SK-N-SH (cell line): ENCODE results near the gene MAP4K5. TPM values are rescaled to one million over a fixed set of nuclear protein-coding genes. Genes with fewer than 3 reads are reported as not detected.

Source experiments
- CTCF ChIA-PET: fragments of 300-600, 350-600 bp; formaldehyde crosslinking; extraction: SDS; loops from one replicate; lab custom pipeline; 2021; lab: Yijun Ruan, JAX
- POLR2A ChIA-PET: fragments of 350-600 bp; sonication (Branson Sonifier 250); formaldehyde crosslinking; extraction: SDS; loops from one replicate; lab custom pipeline; 2020; ENCODE audit warnings: antibody characterized with exemption, inconsistent platforms; lab: Yijun Ruan, JAX
- DNase-seq: peaks from one replicate; pipeline ENCODE4 v3.0.0; 2012
- H2AFZ ChIP-seq: fragments of 200-600 bp; sonication (generic); 2 replicates; pipeline ENCODE4 v1.8.1; 2016; ENCODE audit warnings: antibody characterized with exemption, mild to moderate bottlenecking, low read depth
- H3F3A ChIP-seq: fragments of 200-600 bp; sonication (generic); replicated peaks from 2 replicates; pipeline ENCODE3; 2016; ENCODE audit warnings: antibody characterized with exemption, mild to moderate bottlenecking; ENCODE audit not compliant: insufficient read depth
- H3K27ac ChIP-seq, 2 experiments: fragments of 200-500 bp in 1 of 2; fragments of 200-600 bp in 1 of 2; sonication (Bioruptor generic) in 1 of 2; sonication (generic), shearing (Covaris generic) in 1 of 2; 2 replicates each; pipeline versions ENCODE4 v1.5.1 to v1.6.1; 2014 to 2016; ENCODE audit warnings: low read depth in 2 of 2, inconsistent platforms in 1 of 2, low read length in 1 of 2, mild to moderate bottlenecking in 1 of 2, mixed read lengths in 1 of 2
- H3K27me3 ChIP-seq: fragments of 200-600 bp; sonication (generic), shearing (Covaris generic); 2 replicates; pipeline ENCODE4 v1.6.1; 2016; ENCODE audit warnings: mixed run types; ENCODE audit not compliant: insufficient read depth
- H3K36me3 ChIP-seq, 2 experiments: fragments of 200-500 bp in 1 of 2; fragments of 200-600 bp in 1 of 2; sonication (Bioruptor generic) in 1 of 2; sonication (generic) in 1 of 2; replicated peaks in 1 of 2; 2 replicates each; pipeline versions ENCODE3 to v1.5.1; 2014 to 2016; ENCODE audit warnings: low read length in 1 of 2, mild to moderate bottlenecking in 1 of 2; ENCODE audit not compliant: insufficient read depth in 2 of 2, control insufficient read depth in 1 of 2
- H3K4me1 ChIP-seq, 2 experiments: fragments of 200-500 bp in 1 of 2; fragments of 200-600 bp in 1 of 2; sonication (Bioruptor generic) in 1 of 2; sonication (generic), shearing (Covaris generic) in 1 of 2; 2 replicates each; pipeline versions ENCODE4 v1.5.1 to v1.6.1; 2014 to 2016; ENCODE audit warnings: low read depth in 1 of 2, low read length in 1 of 2, mixed run types in 1 of 2; ENCODE audit not compliant: insufficient read depth in 2 of 2, control insufficient read depth in 1 of 2
- H3K4me2 ChIP-seq: fragments of 200-600 bp; sonication (generic), shearing (Covaris generic); 2 replicates; pipeline ENCODE4 v1.6.1; 2017; ENCODE audit warnings: mixed run types
- H3K4me3 ChIP-seq, 2 experiments: fragments of 200-500 bp in 1 of 2; fragments of 200-600 bp in 1 of 2; sonication (Bioruptor generic) in 1 of 2; sonication (generic), shearing (Covaris generic) in 1 of 2; 2 replicates each; pipeline versions ENCODE4 v1.5.1 to v1.8.1; 2014 to 2016; ENCODE audit warnings: low read depth in 2 of 2, inconsistent platforms in 1 of 2, low read length in 1 of 2, mild to moderate bottlenecking in 1 of 2, mixed read lengths in 1 of 2, moderate library complexity in 1 of 2
- H3K79me2 ChIP-seq: fragments of 200-600 bp; sonication (generic); 2 replicates; pipeline ENCODE4 v1.8.1; 2017; ENCODE audit warnings: mild to moderate bottlenecking; ENCODE audit not compliant: insufficient read depth
- H3K9ac ChIP-seq: fragments of 200-600 bp; sonication (generic); 2 replicates; pipeline ENCODE4 v1.6.1; 2017; ENCODE audit warnings: mixed run types
- H3K9me2 ChIP-seq: fragments of 200-600 bp; sonication (generic); 2 replicates; pipeline ENCODE4 v1.6.1; 2017; ENCODE audit warnings: mixed run types
- H3K9me3 ChIP-seq: fragments of 200-600 bp; sonication (generic); 2 replicates; pipeline ENCODE4 v1.6.1; 2017; ENCODE audit warnings: mixed run types, mild to moderate bottlenecking, moderate library complexity
- H4K20me1 ChIP-seq: fragments of 200-600 bp; sonication (generic); 2 replicates; pipeline ENCODE4 v1.6.1; 2017; ENCODE audit warnings: mild to moderate bottlenecking, mixed run types; ENCODE audit not compliant: insufficient read depth
- FOSL2 ChIP-seq: IDR thresholded peaks from 2 replicates; pipeline ENCODE4 v1.4.0; 2012; ENCODE audit warnings: low read depth, mild to moderate bottlenecking, moderate library complexity, borderline replicate concordance
- FOXJ3 ChIP-seq: sonication (generic); formaldehyde crosslinking; IDR thresholded peaks from 2 replicates; pipeline ENCODE4 v1.5.1; 2020; ENCODE audit warnings: mild to moderate bottlenecking, missing genetic modification reagents
- MXI1 ChIP-seq: IDR thresholded peaks from 2 replicates; pipeline ENCODE4 v1.6.1; 2012; ENCODE audit warnings: mild to moderate bottlenecking, low read depth, low read length, improper control_type of control experiment
- NFIC ChIP-seq: IDR thresholded peaks from 2 replicates; pipeline ENCODE4 v1.4.0; 2012; ENCODE audit warnings: borderline replicate concordance
- NRF1 ChIP-seq: IDR thresholded peaks from 2 replicates; pipeline ENCODE4 v1.6.1; 2012; ENCODE audit warnings: low read depth, mild to moderate bottlenecking, low read length
- POLR2AphosphoS5 ChIP-seq: IDR thresholded peaks from 2 replicates; pipeline ENCODE4 v1.6.1; 2012; ENCODE audit warnings: low read depth, low read length
- RAD21 ChIP-seq: IDR thresholded peaks from 2 replicates; pipeline ENCODE4 v1.6.1; 2012; ENCODE audit warnings: mild to moderate bottlenecking, low read length
- RCOR1 ChIP-seq: fragments of 150-350 bp; IDR thresholded peaks from 2 replicates; pipeline ENCODE4 v1.6.1; 2017; ENCODE audit warnings: antibody characterized with exemption, low read length
- RFX5 ChIP-seq: IDR thresholded peaks from 2 replicates; pipeline ENCODE4 v1.6.1; 2012; ENCODE audit warnings: mild to moderate bottlenecking, improper control_type of control experiment, low read length
- SIN3A ChIP-seq: IDR thresholded peaks from 2 replicates; pipeline ENCODE4 v1.6.1; 2012; ENCODE audit warnings: low read depth, mild to moderate bottlenecking, low read length, moderate library complexity, borderline replicate concordance
- SMC3 ChIP-seq: IDR thresholded peaks from 2 replicates; pipeline ENCODE4 v1.6.1; 2012; ENCODE audit warnings: low read depth, low read length, improper control_type of control experiment
- TAF1 ChIP-seq: IDR thresholded peaks from 2 replicates; pipeline ENCODE4 v1.6.1; 2012; ENCODE audit warnings: low read depth, mild to moderate bottlenecking, low read length, moderate library complexity, borderline replicate concordance
- WGBS: methylation state at CpG from one replicate; pipeline ENCODE4 v1.1.6; 2017; ENCODE audit warnings: low lambda C conversion rate; 5-methylcytosine and 5-hydroxymethylcytosine counted together
- polyA plus RNA-seq, 3 experiments: library from polyadenylated mRNA; depleted of rRNA; stranded (reverse); fragments of >200 nt; gene quantifications; 2 replicates each; pipeline ENCODE4 v1.2.3, GENCODE V29; 2012
- TF ChIP-seq, protein P1 (sequence below): fragments of 150-350 bp; IDR thresholded peaks from 2 replicates; pipeline ENCODE4 v1.6.1; 2017; ENCODE audit warnings: antibody characterized with exemption, low read length, low read depth, borderline replicate concordance
- TF ChIP-seq, protein P2 (sequence below): IDR thresholded peaks from 2 replicates; pipeline ENCODE4 v1.4.0; 2012; ENCODE audit warnings: low read depth
- TF ChIP-seq, protein P3 (sequence below): fragments of 200-600 bp; sonication (generic); IDR thresholded peaks from 2 replicates; pipeline ENCODE4 v1.6.1; 2017; ENCODE audit warnings: antibody characterized with exemption, mild to moderate bottlenecking, moderate library complexity

Gene MAP4K5
- 28.1 and 31.8 TPM in 2 replicates for polyA plus RNA-seq (2012; rRNA removed)
- 31.8 and 34.0 TPM in 2 replicates for polyA plus RNA-seq (2012; cell fraction: cytosol; rRNA removed)
- polyA plus RNA-seq (2012; cell fraction: nucleus; rRNA removed), result 54.6 and 89.8 TPM in 2 replicates

DNA sequence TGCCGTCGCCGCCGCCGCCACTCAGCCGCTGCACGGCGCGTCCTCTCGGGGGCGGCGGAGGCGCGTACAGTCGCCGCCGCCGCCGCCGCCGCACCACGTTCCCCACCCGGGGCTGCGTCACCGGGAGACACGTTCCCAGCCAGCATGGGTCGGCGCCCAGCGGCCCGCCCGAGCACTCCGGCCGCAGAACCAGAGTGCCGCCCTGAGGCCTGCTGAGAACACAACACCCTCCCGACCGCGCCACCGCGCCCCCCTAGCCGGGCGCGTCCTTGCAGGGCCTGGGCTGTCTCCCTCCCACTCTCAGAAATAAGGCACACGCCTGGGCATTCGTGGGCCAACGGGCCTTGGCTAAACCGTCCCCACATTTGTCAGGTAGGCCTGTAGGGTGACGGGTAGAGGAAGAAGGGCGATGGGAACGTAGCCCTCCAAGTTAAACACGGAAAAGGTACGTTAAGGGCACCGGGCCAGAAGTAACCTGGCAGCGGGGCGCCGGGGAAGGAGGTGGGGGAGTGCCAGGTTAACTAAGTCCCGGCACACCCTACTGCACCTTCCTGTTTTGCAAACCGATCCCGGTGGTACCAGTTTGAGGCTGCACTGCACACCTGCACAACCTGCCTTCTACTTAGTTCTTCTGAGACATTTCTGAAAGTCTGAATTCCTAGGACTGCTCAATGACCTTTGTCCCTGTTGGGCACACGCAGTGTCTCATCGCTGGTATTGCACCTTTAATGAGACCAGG, at the start of gene MAP4K5:
MAP4K5 (minus strand) TSS at position 68 of the 739 bp plus-strand sequence. CDS start 520 bp downstream, outside the sequence.
- H3K4me1 ChIP-seq, result peaks cover 15 to 24% of the 10 kb centered on the region in 2 experiments
- CTCF ChIA-PET, result interaction anchor here (0.7 to 3.0 kb wide), 38 partner anchors 10 to 680 kb away, joined by 3 to 56 read pairs (median 4); partner anchors contain the start of genes ATL1, DMAC2L, L2HGDH and NEMF

More for the DNA sequence above, at the start of gene MAP4K5:
- Histone ChIP-seq H3K79me2 (peaks cover 47% of the 10 kb centered on the region), H3K9ac (peak within 1 kb of the TSS; percentile 95), H3K9me2 (no peaks in the 10 kb centered on the region), H4K20me1 (no peaks in the 10 kb centered on the region; the same call in 1 of the 2 replicates), H2AFZ (peak within 1 kb of the TSS; percentile 90), H3F3A (peaks cover 27% of the 10 kb centered on the region), H3K27ac (peak within 1 kb of the TSS; percentile 91 to 96), H3K27me3 (no peaks in the 10 kb centered on the region), H3K4me2 (peak within 1 kb of the TSS; percentile 86), H3K4me3 (peak within 1 kb of the TSS; percentile 90), H3K36me3 (peaks cover 0 to 13% of the 10 kb centered on the region in 2 experiments), H3K9me3 (no peaks in the 10 kb centered on the region)
- 14% methylated on average over 31 of the region's 60 CpGs for WGBS
- TF ChIP-seq RFX5 (peak; percentile 57; the same call in 1 of the 2 replicates), NRF1 (no peak), FOXJ3 (CRISPR knock-in tag) (peak; percentile 33; the same call in 1 of the 2 replicates), RCOR1 (peak; percentile 61), POLR2AphosphoS5 (0 out of 2 replicates have a peak, but pooled peaks have one; percentile 21), RAD21 (peak; percentile 97), SMC3 (peak; percentile 97), FOSL2 (no peak), TAF1 (peak; percentile 65; the same call in 1 of the 2 replicates), NFIC (no peak), SIN3A (peak; percentile 88; the same call in 1 of the 2 replicates), MXI1 (peak; percentile 87)
- TF ChIP-seq, protein P1, sequence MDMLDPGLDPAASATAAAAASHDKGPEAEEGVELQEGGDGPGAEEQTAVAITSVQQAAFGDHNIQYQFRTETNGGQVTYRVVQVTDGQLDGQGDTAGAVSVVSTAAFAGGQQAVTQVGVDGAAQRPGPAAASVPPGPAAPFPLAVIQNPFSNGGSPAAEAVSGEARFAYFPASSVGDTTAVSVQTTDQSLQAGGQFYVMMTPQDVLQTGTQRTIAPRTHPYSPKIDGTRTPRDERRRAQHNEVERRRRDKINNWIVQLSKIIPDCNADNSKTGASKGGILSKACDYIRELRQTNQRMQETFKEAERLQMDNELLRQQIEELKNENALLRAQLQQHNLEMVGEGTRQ, result no peak
- TF ChIP-seq, protein P2, sequence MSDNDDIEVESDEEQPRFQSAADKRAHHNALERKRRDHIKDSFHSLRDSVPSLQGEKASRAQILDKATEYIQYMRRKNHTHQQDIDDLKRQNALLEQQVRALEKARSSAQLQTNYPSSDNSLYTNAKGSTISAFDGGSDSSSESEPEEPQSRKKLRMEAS, result peak; percentile 87; the same call in 1 of the 2 replicates
- TF ChIP-seq, protein P3, sequence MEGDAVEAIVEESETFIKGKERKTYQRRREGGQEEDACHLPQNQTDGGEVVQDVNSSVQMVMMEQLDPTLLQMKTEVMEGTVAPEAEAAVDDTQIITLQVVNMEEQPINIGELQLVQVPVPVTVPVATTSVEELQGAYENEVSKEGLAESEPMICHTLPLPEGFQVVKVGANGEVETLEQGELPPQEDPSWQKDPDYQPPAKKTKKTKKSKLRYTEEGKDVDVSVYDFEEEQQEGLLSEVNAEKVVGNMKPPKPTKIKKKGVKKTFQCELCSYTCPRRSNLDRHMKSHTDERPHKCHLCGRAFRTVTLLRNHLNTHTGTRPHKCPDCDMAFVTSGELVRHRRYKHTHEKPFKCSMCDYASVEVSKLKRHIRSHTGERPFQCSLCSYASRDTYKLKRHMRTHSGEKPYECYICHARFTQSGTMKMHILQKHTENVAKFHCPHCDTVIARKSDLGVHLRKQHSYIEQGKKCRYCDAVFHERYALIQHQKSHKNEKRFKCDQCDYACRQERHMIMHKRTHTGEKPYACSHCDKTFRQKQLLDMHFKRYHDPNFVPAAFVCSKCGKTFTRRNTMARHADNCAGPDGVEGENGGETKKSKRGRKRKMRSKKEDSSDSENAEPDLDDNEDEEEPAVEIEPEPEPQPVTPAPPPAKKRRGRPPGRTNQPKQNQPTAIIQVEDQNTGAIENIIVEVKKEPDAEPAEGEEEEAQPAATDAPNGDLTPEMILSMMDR, result peak; percentile 83
- DNase-seq, result peak; percentile 97
- POLR2A ChIA-PET, result interaction anchor here (0.6 to 1.6 kb wide), 3 partner anchors 28 to 220 kb away, joined by 3 to 5 read pairs (median 3); partner anchors contain the start of genes DMAC2L and L2HGDH
